Measurements from ENCODE around the gene MFSD6.
"Not testable (repeated sequence)": the region's sequence is repeated elsewhere in the genome, so short reads cannot be mapped to it uniquely, and the experiment has no call there.

MFSD6 gene

DNA sequence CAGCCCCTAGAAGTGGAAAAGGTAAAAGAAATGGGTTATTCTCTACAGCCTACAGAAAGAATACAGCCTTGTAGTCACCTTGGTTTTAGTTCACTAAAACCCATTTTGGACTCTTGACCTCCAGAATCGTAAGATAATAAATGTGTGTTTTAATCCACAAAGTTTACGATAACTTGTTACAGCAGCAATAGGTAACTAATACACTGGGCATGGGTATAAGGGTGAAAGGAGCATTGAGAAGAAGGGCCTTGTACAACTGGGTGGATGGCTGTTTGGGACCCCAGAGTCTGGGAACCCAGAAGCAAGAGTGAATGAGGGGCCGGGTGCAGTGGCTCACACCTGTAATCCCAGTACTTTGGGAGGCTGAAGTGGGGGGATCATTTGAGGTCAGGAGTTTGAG lies 2.2 kb upstream of the MFSD6 start:
- DNase-seq (ENCODE audit: low read depth): no peak

DNA sequence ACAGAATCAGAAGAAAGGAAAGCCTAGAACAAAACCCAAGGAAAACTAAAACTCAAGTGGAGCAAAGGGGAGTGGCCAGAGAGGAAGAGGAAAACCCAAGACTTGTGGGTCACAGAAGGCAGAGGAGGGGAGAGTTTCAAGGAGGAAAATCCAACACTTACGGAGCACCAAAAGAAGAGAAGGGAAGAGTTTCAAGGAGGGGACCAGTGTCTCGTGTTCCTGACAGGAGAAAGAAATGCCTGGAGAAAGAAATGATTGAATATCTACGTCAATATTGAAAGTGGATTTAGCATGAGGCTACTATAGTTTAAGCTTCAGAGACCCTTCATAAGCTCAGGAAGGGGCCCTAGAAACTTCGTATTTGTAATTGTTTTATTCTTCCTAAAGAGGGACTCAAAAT lies 1.4 kb upstream of the MFSD6 start:
- no peak for DNase-seq (ENCODE audit: low read depth)

DNA sequence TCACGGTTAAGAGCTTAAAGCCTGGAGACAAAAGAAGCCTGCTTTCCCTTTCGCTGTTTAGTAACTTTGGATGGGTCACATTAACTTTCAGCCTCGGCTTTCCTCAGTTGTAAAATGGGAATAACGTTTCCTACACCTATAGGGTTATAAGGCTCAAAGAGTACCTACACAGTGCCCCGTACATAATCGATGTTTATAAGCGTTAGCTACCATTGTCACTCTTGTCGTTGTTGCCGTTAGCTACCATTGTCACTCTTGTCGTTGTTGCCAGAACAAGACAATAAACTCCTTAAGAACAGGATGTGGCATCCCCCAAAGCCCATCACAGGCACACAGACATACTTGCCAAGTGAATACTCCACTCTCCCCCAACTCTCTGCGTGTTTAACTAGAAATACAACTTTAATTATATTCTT lies 901 bp upstream of the MFSD6 start:
- DNase-seq (ENCODE audit: low read depth): no peak

DNA sequence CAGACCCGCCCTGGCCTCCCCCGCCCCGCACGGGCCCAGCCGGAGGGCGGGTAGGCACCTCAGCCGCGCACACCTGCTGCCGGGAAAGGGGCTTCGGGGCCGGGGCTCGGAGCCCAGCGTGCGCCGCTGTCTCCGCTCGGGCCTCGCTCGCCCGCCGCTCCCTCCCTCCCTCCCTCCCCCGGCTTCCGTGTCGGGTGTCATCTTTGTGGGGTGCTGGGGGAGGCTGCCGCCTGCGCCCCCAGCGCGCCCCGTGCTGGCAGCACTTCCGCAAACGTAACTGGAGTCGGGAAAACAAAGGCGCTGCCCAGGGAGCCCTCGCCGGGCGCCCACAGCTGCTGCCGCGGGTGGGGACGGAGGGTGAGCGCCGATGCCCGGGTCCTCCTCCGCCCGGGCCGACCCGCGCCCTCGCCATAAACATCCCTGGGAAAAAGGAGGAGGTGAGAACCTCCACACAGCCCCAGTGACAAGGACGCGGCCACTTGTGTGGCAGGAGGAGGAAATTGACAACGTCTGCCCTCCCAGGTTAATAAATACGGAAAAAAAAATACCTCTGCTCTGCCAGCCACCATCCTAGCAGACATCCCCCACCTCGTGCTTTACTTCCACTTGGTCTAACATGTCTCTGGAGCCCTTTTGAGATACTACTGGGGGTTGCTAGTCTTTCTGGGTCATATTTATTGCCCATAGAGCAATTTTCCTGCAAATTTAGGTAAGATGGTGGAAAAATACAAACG lies 550 bp downstream of the MFSD6 start:
- peak; percentile 59 for DNase-seq (ENCODE audit: low read depth)

DNA sequence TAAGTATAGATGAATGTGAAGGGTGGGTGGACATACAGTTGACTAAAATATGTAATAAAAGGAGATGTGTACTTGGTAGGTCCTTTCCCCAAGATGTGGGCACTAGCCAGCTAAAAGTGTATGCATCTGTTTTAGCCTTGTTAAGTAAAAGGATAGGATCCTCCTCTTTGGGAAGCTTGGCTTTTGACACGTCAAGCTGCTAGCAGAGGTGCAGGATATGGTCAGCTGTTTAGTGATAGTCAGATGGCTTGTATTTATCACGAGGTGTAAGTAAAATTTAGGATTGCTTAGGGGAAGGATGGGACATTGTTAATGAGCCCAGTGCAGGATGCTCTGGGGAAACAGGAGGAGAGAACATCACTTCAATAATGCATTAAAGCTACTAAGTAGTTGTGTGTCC lies 1.5 kb downstream of the MFSD6 start:
- no peak for DNase-seq (ENCODE audit: low read depth)

DNA sequence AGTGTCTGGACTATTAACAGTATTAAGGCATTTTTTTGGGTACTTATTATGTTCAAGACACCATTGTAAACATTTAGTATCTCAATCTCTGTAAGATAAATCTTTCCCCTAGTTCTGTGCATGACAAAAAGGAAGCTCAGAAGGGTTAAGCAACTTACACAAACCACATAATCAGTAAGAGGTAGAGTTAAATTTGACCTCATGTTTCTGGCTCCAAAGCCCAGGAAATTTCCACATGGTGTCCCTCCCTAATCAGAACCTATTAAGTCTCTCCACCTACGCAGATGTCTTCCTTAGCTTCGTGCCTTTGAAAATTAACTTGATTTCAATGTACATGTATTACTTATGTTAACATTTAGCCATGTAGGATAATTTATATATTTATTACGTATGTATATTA lies 2.0 kb downstream of the MFSD6 start:
- no peak for DNase-seq (ENCODE audit: low read depth)

DNA sequence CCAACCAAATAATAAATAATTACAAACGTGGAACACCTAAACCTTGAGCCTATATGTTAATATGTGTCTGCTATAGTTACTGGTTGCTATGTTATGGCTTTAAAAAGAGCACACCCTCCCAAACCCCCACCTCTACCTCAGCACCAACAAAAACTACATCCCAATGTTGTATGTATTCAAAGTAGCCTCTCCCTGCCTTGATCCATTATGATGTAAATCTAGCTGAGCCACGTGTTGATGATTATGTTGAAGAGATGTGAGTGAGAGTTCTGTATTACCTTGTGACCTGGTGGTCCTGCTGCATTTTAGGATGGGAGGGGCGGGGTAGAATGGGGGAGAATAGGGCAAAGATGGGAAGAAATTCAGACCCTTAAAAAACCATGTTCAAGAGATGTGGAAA lies 4.8 kb downstream of the MFSD6 start:
- DNase-seq (ENCODE audit: low read depth): no peak

DNA sequence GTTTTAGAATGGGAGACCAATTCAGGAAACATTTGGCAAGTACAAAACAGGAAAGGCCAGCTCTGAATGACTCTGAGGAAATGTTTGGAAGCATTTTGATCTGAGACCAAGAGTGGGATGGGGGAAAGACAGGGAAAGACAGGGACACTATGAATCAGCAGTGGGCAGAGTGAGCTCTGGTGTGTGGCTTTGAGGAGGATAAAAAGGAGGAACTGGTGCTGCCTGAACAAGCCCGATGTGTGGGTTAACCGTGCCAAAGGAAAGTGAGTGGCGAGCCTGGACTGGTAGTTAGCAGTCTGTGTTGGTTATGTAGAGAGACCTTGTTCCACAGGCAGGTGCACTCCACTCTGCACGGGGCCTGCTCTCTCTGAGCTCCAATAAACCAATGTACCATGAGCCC lies 5.3 kb downstream of the MFSD6 start:
- no peak for DNase-seq (ENCODE audit: low read depth)

DNA sequence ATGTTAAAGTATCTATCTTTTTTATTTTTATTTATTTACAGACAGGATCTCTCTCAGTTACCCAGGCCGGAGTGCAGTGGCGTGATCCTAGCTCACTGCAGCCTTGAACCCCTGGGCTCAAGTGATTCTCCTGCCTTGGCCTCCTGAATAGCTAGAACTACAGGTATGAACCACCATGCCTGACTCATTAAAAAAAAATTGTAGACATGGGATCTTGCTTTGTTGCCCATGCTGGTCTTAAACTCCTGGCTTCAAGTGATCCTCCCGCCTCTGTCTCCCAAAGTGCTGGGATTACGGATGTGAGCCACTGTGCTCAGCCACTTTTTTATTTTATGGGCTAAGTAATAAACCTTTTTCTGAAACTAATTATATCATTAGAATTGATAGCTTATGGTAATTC lies 7.1 kb downstream of the MFSD6 start:
- no peak for DNase-seq (ENCODE audit: low read depth)

DNA sequence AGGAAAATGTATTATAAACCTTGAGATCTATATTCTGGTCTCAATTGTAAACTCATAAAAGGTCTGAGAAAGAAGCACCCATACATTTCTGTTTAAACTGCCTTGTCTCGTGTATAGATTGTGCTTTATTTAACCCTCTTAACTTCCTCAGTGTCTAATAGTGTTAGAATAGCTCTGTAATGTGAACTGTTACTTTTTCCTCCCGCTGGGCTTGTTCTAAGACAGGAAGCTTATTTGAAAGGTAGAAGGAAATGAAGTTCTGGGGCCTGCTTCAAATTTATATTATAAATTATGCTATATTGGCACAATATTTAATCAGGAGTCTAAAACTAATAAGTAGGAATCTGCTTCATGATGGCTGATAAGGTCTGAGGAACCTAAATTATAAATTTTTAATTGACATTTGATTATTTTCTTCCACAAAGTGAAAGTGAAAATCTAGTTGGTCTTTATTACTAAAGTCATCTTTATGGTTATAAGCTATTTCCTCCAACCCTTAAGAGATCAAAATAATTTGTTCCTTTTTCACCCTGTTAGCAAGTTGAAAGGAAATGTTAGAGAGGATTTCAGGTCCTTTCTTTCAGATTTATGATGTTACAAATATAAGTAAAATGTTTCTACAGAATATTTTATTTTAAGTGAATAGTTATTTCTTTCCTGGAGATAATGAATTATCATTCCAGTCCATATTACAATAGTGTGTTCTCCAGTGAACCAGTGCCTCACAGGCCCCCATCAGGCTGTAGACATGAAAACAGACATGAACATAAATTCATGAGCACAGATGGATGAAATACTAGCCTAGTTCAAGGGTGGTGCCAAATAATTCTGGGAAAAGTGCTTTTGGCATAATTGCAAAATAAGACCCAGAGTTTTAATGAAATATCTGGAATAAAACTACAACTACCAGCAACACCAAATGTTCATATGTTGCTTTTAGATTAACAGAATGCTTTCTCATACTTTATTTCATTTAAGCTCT lies 7.9 kb downstream of the MFSD6 start:
- no peak for DNase-seq (ENCODE audit: low read depth)

DNA sequence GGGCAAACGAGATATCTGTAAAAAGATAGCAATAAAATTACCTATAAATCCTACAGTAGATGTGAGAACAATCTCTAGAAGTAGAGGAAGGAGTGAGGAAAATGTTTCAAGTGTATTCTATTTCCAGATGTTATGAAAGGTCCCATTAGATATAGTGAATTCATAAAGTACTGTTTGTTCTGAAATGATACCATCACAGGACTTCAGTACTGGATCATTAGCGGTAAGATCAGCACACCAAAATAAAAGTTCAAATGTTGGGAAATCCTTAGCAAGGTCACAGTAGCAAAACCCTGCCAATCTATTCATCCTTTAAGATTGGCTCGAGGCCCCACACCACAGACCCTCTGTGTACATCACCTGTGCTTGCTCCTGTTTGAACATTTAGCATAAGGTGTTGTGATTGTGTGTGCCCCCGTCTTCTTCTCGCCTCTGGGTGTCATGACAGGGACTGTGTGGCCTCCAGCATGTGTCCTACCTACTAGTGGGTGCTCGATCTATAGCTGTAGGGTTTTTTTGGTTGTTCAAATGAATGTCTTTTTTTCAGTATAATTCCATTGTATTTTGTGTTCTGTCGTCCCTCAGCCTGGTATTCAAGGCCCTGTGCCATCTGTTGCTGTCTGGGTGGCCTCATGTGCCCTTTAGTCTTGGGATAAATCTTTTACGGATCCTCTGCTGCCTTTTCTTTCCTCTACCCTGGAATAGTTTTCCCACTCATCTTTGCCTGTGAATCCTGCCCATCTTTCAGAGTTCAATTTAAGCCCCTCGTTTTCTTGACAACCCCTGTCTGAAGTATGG lies 9.1 kb downstream of the MFSD6 start:
- no peak for DNase-seq (ENCODE audit: low read depth)

DNA sequence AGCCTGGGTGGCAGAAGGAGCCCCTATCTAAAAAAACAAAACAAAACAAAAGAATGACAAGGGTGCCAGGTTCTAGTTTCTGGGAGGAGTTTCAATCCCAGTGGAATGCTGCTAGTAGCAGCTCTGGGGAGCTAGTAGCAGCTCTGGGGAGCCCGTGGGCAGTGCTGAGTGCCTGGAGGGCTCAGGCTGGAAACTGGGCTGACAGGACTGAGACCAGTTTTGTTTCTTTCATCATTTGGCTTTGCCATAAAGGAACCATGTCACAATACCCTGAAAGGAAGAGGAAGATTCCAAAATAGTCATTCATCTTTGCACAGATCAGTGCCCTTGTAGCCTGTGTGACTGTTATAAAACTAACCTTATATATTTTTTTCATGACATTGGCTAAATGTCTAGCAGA lies 10.6 kb downstream of the MFSD6 start:
- no peak for DNase-seq (ENCODE audit: low read depth)

DNA sequence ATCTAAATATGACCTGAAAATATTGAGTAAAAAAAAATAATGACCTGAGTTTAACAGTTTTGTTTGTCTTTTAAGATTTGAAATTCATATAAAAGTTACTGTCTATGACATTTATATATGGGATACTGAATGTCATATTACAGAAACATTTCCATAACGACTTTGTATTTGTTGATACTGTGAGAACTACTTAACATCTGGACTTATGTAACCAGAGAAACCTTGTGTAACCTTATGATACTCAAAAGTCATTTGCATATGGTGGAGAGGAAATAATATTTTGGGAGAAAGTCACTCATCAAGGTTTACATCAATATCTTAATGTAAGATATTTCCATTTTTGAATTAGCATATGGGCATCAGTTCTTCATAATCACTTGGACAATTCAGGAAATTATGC lies 12.6 kb downstream of the MFSD6 start:
- DNase-seq (ENCODE audit: low read depth): no peak

DNA sequence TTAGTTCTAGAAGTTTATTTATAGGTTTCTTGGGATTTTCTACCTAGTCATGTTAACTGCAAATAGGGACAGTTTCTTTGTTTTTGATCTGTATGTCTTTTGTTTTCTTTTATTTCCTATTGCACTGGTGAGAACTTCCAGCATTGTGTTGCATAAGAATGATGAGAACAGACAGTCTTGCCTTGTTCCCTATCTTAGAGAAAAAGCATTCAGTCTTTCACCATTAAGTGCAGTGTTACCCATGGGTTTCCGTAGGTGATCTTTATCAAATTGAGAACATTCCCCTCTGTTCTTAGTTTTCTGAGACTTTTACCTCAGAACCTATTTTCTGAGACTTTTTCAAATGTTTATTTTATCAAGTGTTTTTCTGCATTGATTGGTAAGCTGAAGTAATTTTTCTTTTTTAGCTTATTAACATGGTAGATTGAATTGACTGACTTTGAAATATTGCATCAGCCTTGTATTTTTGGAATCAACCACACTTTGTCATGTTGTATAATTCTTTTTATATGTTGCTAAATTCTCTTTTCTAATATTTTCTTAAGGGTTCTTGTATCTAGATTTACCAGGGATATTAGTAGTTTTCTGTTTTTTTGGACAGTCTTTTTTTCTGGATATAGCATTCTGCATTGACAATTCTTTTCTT lies 17.2 kb downstream of the MFSD6 start:
- no peak for DNase-seq (ENCODE audit: low read depth)

DNA sequence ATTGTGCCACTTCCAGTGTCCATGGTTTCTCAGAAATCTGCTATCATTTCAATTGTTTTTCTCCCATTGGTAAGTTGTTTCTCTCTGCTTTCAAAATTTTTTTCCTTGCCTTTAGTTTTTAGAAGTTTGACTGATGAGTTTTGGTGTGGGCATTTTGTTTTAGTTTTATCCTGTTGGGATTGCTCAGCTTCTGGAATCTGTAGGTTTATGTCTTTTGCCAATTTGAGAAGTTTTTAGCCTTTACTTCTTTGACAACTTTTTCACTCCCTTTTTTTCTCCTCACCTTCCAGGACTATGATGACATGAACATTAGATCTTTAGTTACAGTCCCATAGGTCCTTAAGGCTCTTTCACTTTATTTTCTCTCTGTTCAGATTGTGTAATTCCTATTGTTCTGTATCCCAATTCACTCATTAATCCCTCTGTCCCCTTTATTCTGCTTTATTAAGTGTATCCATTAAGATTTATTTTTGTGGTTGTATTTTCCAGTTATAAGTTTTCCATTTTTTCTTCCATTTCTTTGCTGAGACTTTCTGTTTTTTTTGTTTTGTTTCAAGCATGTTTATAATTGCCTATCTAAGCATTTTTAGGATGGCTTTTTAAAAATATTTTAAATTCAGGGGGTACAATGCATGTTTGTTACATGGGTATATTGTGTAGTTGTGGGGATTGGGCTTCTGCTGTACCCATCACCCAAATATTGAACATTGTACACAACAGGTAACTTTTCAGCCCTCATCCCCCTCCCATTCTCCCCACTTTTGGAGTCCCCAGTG lies 17.9 kb downstream of the MFSD6 start:
- no peak for DNase-seq (ENCODE audit: low read depth)

DNA sequence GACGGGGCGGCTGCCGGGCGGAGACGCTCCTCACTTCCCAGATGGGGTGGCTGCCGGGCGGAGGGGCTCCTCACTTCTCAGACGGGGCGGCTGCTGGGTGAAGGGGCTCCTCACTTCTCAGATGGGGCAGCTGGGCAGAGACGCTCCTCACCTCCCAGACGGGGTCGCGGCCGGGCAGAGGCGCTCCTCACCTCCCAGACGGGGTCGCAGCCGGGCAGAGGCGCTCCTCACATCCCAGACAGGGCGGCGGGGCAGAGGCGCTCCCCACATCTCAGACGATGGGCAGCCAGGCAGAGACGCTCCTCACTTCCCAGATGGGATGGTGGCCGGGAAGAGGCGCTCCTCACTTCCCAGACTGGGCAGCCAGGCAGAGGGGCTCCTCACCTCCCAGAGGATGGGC lies 22.7 kb downstream of the MFSD6 start:
- not testable (repeated sequence) for DNase-seq (ENCODE audit: low read depth)

DNA sequence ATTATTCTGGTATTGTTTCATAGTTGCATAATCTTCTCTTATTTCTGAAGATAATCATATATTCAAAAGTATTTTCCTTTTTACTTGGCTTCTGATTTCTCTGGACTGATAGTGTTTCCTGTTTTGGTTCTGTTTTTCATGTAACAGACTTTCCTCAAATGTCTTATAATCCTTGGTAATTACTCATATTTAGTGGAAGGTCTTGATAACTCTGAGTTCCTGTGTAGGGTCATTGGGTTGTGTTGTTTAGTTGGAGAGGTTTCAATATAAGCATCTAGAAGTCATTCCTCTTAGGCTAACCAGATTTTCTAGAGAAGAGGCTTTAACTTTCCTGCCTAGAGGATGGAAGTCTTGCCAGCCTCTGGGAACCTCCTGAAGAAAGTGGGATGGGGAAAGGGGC lies 23.8 kb downstream of the MFSD6 start:
- no peak for DNase-seq (ENCODE audit: low read depth)

DNA sequence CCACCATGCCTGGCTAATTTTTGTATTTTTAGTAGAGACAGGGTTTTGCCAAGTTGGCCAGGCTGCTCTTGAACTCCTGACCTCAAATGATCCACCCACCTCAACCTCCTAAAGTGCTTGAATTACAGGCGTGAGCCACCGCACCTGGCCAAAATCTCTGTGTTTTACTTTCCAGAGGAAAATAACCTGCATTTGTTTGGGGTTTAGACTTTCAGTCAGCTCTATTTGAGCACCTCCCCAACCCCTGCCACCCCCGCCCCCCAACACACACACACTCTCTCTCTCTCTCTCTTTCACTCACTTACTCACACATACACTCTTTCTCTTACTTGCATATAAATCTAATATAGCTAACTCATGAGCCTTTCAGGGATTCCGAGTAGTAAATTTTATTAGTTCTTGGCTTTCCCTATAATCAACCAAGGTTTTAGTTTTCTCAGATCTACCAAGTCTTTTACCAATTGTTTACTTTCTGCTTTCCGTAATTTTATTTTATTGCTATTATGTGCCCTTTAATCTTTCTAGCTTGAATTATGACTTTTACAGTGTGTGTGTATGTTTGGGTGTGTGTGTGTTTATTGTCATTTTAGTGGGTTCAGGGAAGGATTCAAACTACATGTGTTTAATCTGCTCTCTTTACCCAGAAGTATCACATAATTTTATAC lies 24.5 kb downstream of the MFSD6 start:
- DNase-seq (ENCODE audit: low read depth): no peak

DNA sequence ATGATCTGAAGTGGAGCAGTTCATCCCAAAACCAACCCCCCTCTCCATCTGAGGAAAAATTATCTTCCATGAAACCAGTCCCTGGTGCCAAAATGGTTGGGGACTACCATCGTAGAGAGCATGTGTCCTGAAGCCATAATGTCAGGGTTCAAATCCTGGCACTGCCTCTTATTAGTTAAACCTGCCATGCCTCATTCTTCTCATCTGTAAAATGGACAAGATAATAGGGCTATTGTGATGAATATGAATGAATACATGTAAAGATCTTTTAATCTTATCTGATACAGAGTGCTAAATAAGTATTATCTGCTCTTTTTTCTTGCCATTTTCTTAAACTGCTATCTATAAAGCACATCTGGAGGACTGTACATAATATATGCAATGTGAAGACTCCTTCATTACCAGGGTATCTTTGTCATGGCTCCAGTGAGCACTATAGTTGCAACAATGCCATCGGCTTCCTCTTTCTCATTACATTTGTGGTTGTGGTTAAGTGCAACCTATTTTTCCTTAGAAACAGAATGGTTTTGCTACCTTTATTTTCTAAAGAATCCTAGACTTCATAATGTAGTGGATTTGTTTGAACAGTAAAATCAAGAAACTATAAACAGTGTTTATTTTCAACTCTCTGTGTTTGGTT lies 27.0 kb downstream of the MFSD6 start:
- no peak for DNase-seq (ENCODE audit: low read depth)

DNA sequence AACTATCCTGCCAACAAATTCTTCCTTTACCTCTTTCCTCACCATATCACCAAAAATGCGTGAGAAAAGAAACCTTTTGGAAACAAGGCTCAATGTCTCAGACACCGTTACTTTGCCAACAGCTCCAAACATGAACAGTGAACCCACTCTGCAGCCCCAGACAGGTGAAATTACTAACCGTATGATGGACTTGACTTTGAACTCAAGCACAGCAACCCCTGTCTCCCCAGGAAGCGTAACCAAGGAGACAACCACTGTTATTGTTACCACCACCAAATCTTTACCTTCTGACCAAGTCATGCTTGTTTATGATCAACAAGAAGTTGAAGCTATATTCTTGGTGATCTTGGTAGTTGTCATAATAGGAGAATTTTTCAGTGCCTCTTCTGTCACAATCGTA lies 28.4 kb downstream of the MFSD6 start:
- no peak for DNase-seq (ENCODE audit: low read depth)
